ENCODE results near the gene DMRT1.
A peak's percentile ranks its signal among the peaks of the same experiment; 100 is the strongest.

DMRT1 gene

GRCh38 chr9:841371-842209, at the start of gene DMRT1:
TSS of gene DMRT1 (plus strand) at chr9:841697. CDS start at chr9:841839, 142 bp downstream.
- Mint-ChIP-seq H3K4me1 (peaks cover 20% of the 10 kb centered on the region), H3K27ac (no peak within 1 kb of the TSS), H3K36me3 (peaks cover 2% of the 10 kb centered on the region), H3K27me3 (peaks cover 39% of the 10 kb centered on the region), H3K4me3 (no peak within 1 kb of the TSS), H3K9me3 (no peaks in the 10 kb centered on the region)

- Mint-ChIP-seq H3K4me1 (no peaks in the 10 kb centered on the region), H3K27me3 (no peaks in the 10 kb centered on the region), H3K9me3 (no peaks in the 10 kb centered on the region), H3K4me3 (no peak overlapping the region), H3K27ac (no peak overlapping the region), H3K36me3 (no peaks in the 10 kb centered on the region)
Measured at GRCh38 chr9:792331-793260, 48.9 kb upstream of the DMRT1 start.

GRCh38 chr9:794386-794785, 47.1 kb upstream of the DMRT1 start:
- H3K27ac Mint-ChIP-seq = no peak overlapping the region

GRCh38 chr9:795869-796268, 45.6 kb upstream of the DMRT1 start:
- H3K27ac Mint-ChIP-seq = peak overlapping the region; percentile 46
- H3K9me3 Mint-ChIP-seq = no peaks in the 10 kb centered on the region
- H3K4me1 Mint-ChIP-seq = no peaks in the 10 kb centered on the region
- peaks cover 2% of the 10 kb centered on the region for H3K27me3 Mint-ChIP-seq
- H3K4me3 Mint-ChIP-seq = no peak overlapping the region
- H3K36me3 Mint-ChIP-seq = no peaks in the 10 kb centered on the region

More at GRCh38 chr9:794386-794785, 47.1 kb upstream of the DMRT1 start:
- Mint-ChIP-seq H3K9me3 (no peaks in the 10 kb centered on the region), H3K36me3 (no peaks in the 10 kb centered on the region), H3K27me3 (no peaks in the 10 kb centered on the region), H3K4me3 (no peak overlapping the region), H3K4me1 (no peaks in the 10 kb centered on the region)

GRCh38 chr9:800591-801150, 40.8 kb upstream of the DMRT1 start:
- no peak overlapping the region for H3K4me3 Mint-ChIP-seq
- no peaks in the 10 kb centered on the region for H3K9me3 Mint-ChIP-seq
- no peak overlapping the region for H3K27ac Mint-ChIP-seq
- H3K36me3 Mint-ChIP-seq = no peaks in the 10 kb centered on the region
- H3K4me1 Mint-ChIP-seq = no peaks in the 10 kb centered on the region
- peaks cover 2% of the 10 kb centered on the region for H3K27me3 Mint-ChIP-seq

- Mint-ChIP-seq H3K9me3 (no peaks in the 10 kb centered on the region), H3K4me1 (no peaks in the 10 kb centered on the region), H3K27me3 (peaks cover 2% of the 10 kb centered on the region), H3K4me3 (no peak overlapping the region), H3K27ac (no peak overlapping the region), H3K36me3 (no peaks in the 10 kb centered on the region)
Measured at GRCh38 chr9:801399-802071, 40.0 kb upstream of the DMRT1 start.

GRCh38 chr9:804026-804425, 37.5 kb upstream of the DMRT1 start:
- Mint-ChIP-seq H3K4me3 (no peak overlapping the region), H3K36me3 (no peaks in the 10 kb centered on the region), H3K27ac (no peak overlapping the region), H3K27me3 (peaks cover 2% of the 10 kb centered on the region), H3K9me3 (no peaks in the 10 kb centered on the region), H3K4me1 (no peaks in the 10 kb centered on the region)

- no peak overlapping the region for H3K4me3 Mint-ChIP-seq
- no peaks in the 10 kb centered on the region for H3K9me3 Mint-ChIP-seq
- peaks cover 2% of the 10 kb centered on the region for H3K27me3 Mint-ChIP-seq
- H3K27ac Mint-ChIP-seq = no peak overlapping the region
- no peaks in the 10 kb centered on the region for H3K4me1 Mint-ChIP-seq
- no peaks in the 10 kb centered on the region for H3K36me3 Mint-ChIP-seq
Measured at GRCh38 chr9:805151-805550, 36.3 kb upstream of the DMRT1 start.

- Mint-ChIP-seq H3K4me1 (no peaks in the 10 kb centered on the region), H3K27ac (no peak overlapping the region), H3K9me3 (no peaks in the 10 kb centered on the region), H3K4me3 (no peak overlapping the region), H3K27me3 (no peaks in the 10 kb centered on the region), H3K36me3 (no peaks in the 10 kb centered on the region)
Measured at GRCh38 chr9:806285-807156, 35.0 kb upstream of the DMRT1 start.

- Mint-ChIP-seq H3K27me3 (peaks cover 3% of the 10 kb centered on the region), H3K27ac (no peak overlapping the region), H3K4me1 (no peaks in the 10 kb centered on the region), H3K36me3 (no peaks in the 10 kb centered on the region), H3K9me3 (no peaks in the 10 kb centered on the region), H3K4me3 (no peak overlapping the region)
Measured at GRCh38 chr9:811106-811531, 30.4 kb upstream of the DMRT1 start.

GRCh38 chr9:818958-819357, 22.5 kb upstream of the DMRT1 start:
- Mint-ChIP-seq H3K4me3 (no peak overlapping the region), H3K4me1 (peaks cover 9% of the 10 kb centered on the region)

GRCh38 chr9:826500-827280, 14.8 kb upstream of the DMRT1 start:
- Mint-ChIP-seq H3K36me3 (no peaks in the 10 kb centered on the region), H3K4me3 (no peak overlapping the region), H3K27ac (no peak overlapping the region), H3K27me3 (no peaks in the 10 kb centered on the region), H3K9me3 (no peaks in the 10 kb centered on the region), H3K4me1 (no peaks in the 10 kb centered on the region)

More at GRCh38 chr9:818958-819357, 22.5 kb upstream of the DMRT1 start:
- Mint-ChIP-seq H3K9me3 (no peaks in the 10 kb centered on the region), H3K27ac (no peak overlapping the region), H3K27me3 (peaks cover 3% of the 10 kb centered on the region), H3K36me3 (no peaks in the 10 kb centered on the region)

GRCh38 chr9:840343-840742, 1.2 kb upstream of the DMRT1 start:
- Mint-ChIP-seq H3K27me3 (peaks cover 28% of the 10 kb centered on the region), H3K27ac (no peak overlapping the region), H3K4me3 (no peak overlapping the region), H3K9me3 (no peaks in the 10 kb centered on the region), H3K4me1 (peaks cover 20% of the 10 kb centered on the region), H3K36me3 (peaks cover 2% of the 10 kb centered on the region)
